WTC11 (cell line): ENCODE data around the gene DMD. TPM values are rescaled to one million over a fixed set of nuclear protein-coding genes. Genes with fewer than 3 reads are reported as not detected.

Experiments used
- ATAC-seq: fragments of 200-7000 bp; cut with Tn5 transposase; 2 replicates; pipeline ENCODE4 v1.10.0; 2021; ENCODE audit warnings: mild to moderate bottlenecking, moderate library complexity
- CTCF ChIA-PET: fragments of 300-600 bp; sonication (Branson Sonifier 250); formaldehyde crosslinking; loops from one replicate; lab custom pipeline; 2021; ENCODE audit warnings: antibody characterized with exemption; lab: Charles Lee
- POLR2A ChIA-PET: fragments of 350-600 bp; sonication (Branson Sonifier 250); formaldehyde crosslinking; loops from one replicate; lab custom pipeline; 2021; ENCODE audit warnings: antibody characterized with exemption; lab: Charles Lee
- DNase-seq: peaks from one replicate; pipeline ENCODE4 v3.0.0; 2021; ENCODE audit warnings: low spot score
- H3K27ac Mint-ChIP-seq: 2 replicates; pipeline ENCODE4 v1.8.0; 2021; ENCODE audit warnings: mixed read lengths
- H3K27me3 Mint-ChIP-seq: 2 replicates; pipeline ENCODE4 v1.8.0; 2021; ENCODE audit warnings: low read depth, mild to moderate bottlenecking, moderate library complexity, mixed read lengths
- H3K36me3 Mint-ChIP-seq: 2 replicates; pipeline ENCODE4 v1.8.0; 2021; ENCODE audit warnings: mixed read lengths
- H3K4me1 Mint-ChIP-seq: 2 replicates; pipeline ENCODE4 v1.8.0; 2022; ENCODE audit warnings: mixed read lengths
- H3K4me3 Mint-ChIP-seq: 2 replicates; pipeline ENCODE4 v1.8.0; 2021; ENCODE audit warnings: mild to moderate bottlenecking, moderate library complexity, mixed read lengths
- H3K9me3 Mint-ChIP-seq: 2 replicates; pipeline ENCODE4 v1.8.0; 2021; ENCODE audit warnings: mixed read lengths
- ATF6 ChIP-seq: sonication (generic); formaldehyde crosslinking; IDR thresholded peaks from 2 replicates; pipeline ENCODE4 v1.8.1; 2023; ENCODE audit warnings: mild to moderate bottlenecking, missing genetic modification reagents
- ERG ChIP-seq: fragments of 250-450 bp; sonication (Bioruptor Pico); IDR thresholded peaks from 2 replicates; pipeline ENCODE4 v1.8.0; 2021; ENCODE audit warnings: mild to moderate bottlenecking
- FOXJ3 ChIP-seq: sonication (generic); formaldehyde crosslinking; IDR thresholded peaks from 2 replicates; pipeline ENCODE4 v1.9.0; 2021; ENCODE audit warnings: missing genetic modification reagents, mild to moderate bottlenecking, borderline replicate concordance
- HMGA2 ChIP-seq: fragments of 250-450 bp; sonication (Bioruptor Pico); IDR thresholded peaks from 2 replicates; pipeline ENCODE4 v1.4.0; 2021; ENCODE audit warnings: mild to moderate bottlenecking, moderate library complexity
- HMGXB4 ChIP-seq: sonication (generic); formaldehyde crosslinking; IDR thresholded peaks from 2 replicates; pipeline ENCODE4 v1.8.1; 2023; ENCODE audit warnings: mild to moderate bottlenecking, moderate library complexity, missing genetic modification reagents
- JAZF1 ChIP-seq: fragments of 250-450 bp; sonication (Bioruptor Pico); IDR thresholded peaks from 2 replicates; pipeline ENCODE4 v1.9.0; 2021; ENCODE audit warnings: moderate library complexity, mild to moderate bottlenecking, inconsistent platforms
- KAT7 ChIP-seq: sonication (generic); formaldehyde crosslinking; IDR thresholded peaks from 2 replicates; pipeline ENCODE4 v1.8.1; 2023; ENCODE audit warnings: missing genetic modification reagents, mild to moderate bottlenecking, borderline replicate concordance
- NR2C2 ChIP-seq: sonication (generic); formaldehyde crosslinking; IDR thresholded peaks from 2 replicates; pipeline ENCODE4 v1.8.0; 2022; ENCODE audit warnings: mild to moderate bottlenecking, missing genetic modification reagents
- NR3C1 ChIP-seq: sonication (generic); formaldehyde crosslinking; conservative IDR thresholded peaks from 2 replicates; pipeline ENCODE4 v1.8.1; 2023; ENCODE audit warnings: low read depth, mild to moderate bottlenecking, missing genetic modification reagents
- OVOL2 ChIP-seq: fragments of 250-450 bp; sonication (Bioruptor Pico); IDR thresholded peaks from 2 replicates; pipeline ENCODE4 v1.9.0; 2021; ENCODE audit warnings: mild to moderate bottlenecking, borderline replicate concordance
- SP1 ChIP-seq: sonication (generic); formaldehyde crosslinking; conservative IDR thresholded peaks from 2 replicates; pipeline ENCODE4 v1.8.1; 2022; ENCODE audit warnings: missing genetic modification reagents
- TEAD1 ChIP-seq: sonication (generic); formaldehyde crosslinking; IDR thresholded peaks from 2 replicates; pipeline ENCODE4 v1.8.0; 2022; ENCODE audit warnings: mild to moderate bottlenecking, missing genetic modification reagents
- ZNF232 ChIP-seq: sonication (generic); formaldehyde crosslinking; IDR thresholded peaks from 2 replicates; pipeline ENCODE4 v1.8.0; 2022; ENCODE audit warnings: mild to moderate bottlenecking, missing genetic modification reagents
- ZNF263 ChIP-seq: sonication (generic); formaldehyde crosslinking; IDR thresholded peaks from 2 replicates; pipeline ENCODE4 v1.8.1; 2022; ENCODE audit warnings: low read depth, mild to moderate bottlenecking, moderate library complexity, missing genetic modification reagents
- ZNF396 ChIP-seq: fragments of 250-450 bp; sonication (Bioruptor Pico); IDR thresholded peaks from 2 replicates; pipeline ENCODE4 v1.8.0; 2021; ENCODE audit warnings: mild to moderate bottlenecking, moderate library complexity, borderline replicate concordance
- ZNF425 ChIP-seq: fragments of 250-450 bp; sonication (Bioruptor Pico); conservative IDR thresholded peaks from 2 replicates; pipeline ENCODE4 v1.9.0; 2021; ENCODE audit warnings: mild to moderate bottlenecking
- ZNF532 ChIP-seq: fragments of 250-450 bp; sonication (Bioruptor Pico); IDR thresholded peaks from 2 replicates; pipeline ENCODE4 v1.9.0; 2021; ENCODE audit warnings: mild to moderate bottlenecking, borderline replicate concordance
- total RNA-seq: library from RNA; stranded (reverse); gene quantifications from 3 replicates; pipeline ENCODE4 v1.2.3, GENCODE V29; 2021

DMD gene
- total RNA-seq, 1 experiment from 2014 or later: 9.1 TPM

GRCh38 chrX:31516527-31516926 is 1694.8 kb downstream of the DMD start (continued):
- TF ChIP-seq HMGXB4 (CRISPR knock-in tag) (no peak), SP1 (CRISPR knock-in tag) (no peak)

- DNase-seq (no peak), ATAC-seq (no peak)
- Mint-ChIP-seq H3K36me3 (no peaks in the 10 kb centered on the region), H3K27ac (no peak overlapping the region), H3K9me3 (no peaks in the 10 kb centered on the region), H3K4me1 (peaks cover 11% of the 10 kb centered on the region), H3K4me3 (no peak overlapping the region), H3K27me3 (no peaks in the 10 kb centered on the region)
- no peak for TF ChIP-seq ATF6 (CRISPR knock-in tag)
- no peak for TF ChIP-seq HMGA2 (CRISPR knock-in tag)
- no peak for TF ChIP-seq TEAD1
- no peak for TF ChIP-seq NR2C2 (CRISPR knock-in tag)
- TF ChIP-seq ERG (CRISPR knock-in tag): no peak
- no peak for TF ChIP-seq ZNF425 (CRISPR knock-in tag)
- no peak for TF ChIP-seq NR3C1 (CRISPR knock-in tag)
- no peak for TF ChIP-seq ZNF263 (CRISPR knock-in tag)
- TF ChIP-seq KAT7 (CRISPR knock-in tag): no peak
- TF ChIP-seq OVOL2 (CRISPR knock-in tag): no peak
- POLR2A ChIA-PET: no interaction called here
- CTCF ChIA-PET: no interaction called here
Measured at GRCh38 chrX:31508338-31508737, 1703.0 kb downstream of the DMD start.

GRCh38 chrX:31506928-31507327 is 1704.4 kb downstream of the DMD start:
- peaks cover 11% of the 10 kb centered on the region for H3K4me1 Mint-ChIP-seq
- ATAC-seq: no peak
- H3K4me3 Mint-ChIP-seq: no peak overlapping the region

More at GRCh38 chrX:31506928-31507327, 1704.4 kb downstream of the DMD start:
- Mint-ChIP-seq H3K36me3 (no peaks in the 10 kb centered on the region), H3K27me3 (no peaks in the 10 kb centered on the region), H3K27ac (no peak overlapping the region), H3K9me3 (no peaks in the 10 kb centered on the region)
- CTCF ChIA-PET: no interaction called here
- TF ChIP-seq FOXJ3 (CRISPR knock-in tag): no peak
- TF ChIP-seq JAZF1 (CRISPR knock-in tag): no peak
- TF ChIP-seq ZNF396 (CRISPR knock-in tag): no peak
- TF ChIP-seq ZNF232 (CRISPR knock-in tag): no peak
- no peak for TF ChIP-seq ZNF532 (CRISPR knock-in tag)
- DNase-seq: no peak
- POLR2A ChIA-PET: no interaction called here
